ENCODE data around the gene ERBIN. TPM values are rescaled to one million over a fixed set of nuclear protein-coding genes. Genes with fewer than 3 reads are reported as not detected.

The ERBIN gene
- total RNA-seq, 1 experiment from 2014 or later, result 88.4 TPM

DNA sequence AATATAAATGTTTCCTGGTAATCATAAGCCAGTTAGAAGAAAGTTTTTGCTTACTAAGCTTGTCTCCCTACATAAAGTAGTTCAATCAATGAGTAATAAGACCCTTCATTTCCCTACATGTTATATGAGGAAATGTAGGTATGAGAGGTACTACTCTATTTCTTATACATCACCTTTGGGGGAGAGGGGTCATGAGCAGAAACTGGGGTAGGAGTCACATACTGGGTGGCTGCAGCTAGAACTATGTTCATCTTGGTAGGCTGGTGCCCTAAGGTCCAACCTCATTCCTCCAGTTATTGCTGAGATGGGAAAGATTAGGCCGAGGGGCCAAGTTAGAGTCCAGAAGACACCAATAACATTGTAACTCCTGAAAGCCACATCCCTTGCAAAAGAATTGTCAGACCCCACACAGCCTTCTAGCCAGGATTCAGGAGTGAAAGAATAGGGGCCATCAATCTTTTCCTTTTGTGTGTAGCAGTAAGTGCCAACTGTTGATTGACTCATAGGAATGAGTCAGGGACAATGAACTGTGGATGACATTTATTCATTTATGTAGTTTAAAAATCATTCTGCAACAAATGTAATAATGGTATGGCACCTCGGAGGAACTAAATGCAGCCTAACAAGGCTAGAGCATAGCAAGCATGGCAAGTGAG is 196.1 kb downstream of the ERBIN start:
- BruUV-seq (replicated peaks), result no TSS peak
- ChIA-PET POLR2A (no interaction called here), CTCF (no interaction called here)
- intact Hi-C loops (cut with micrococcal nuclease; ENCODE audit: unreplicated experiment) (no loop called here), in situ Hi-C loops (cut with HindIII; ENCODE audit: low pct_unique_long_range_greater_than_20kb, low sequenced_read_pairs) (no loop called here)
- H3K36me3 ChIP-seq (ENCODE audit: control insufficient read depth, insufficient read depth, low read length), result no peaks in the 10 kb centered on the region
- H3K4me3 ChIP-seq (ENCODE audit: low read depth in 2 of 2, low read length in 2 of 2), result no peak overlapping the region
- H3K27ac ChIP-seq (ENCODE audit: low read length), result no peak overlapping the region
- H3K27me3 ChIP-seq (ENCODE audit: control insufficient read depth, insufficient read depth, low read length), result no peaks in the 10 kb centered on the region
- H3K4me1 ChIP-seq (ENCODE audit: control insufficient read depth, insufficient read depth, low read length), result no peaks in the 10 kb centered on the region
- no peaks in the 10 kb centered on the region for H3K9me3 ChIP-seq (ENCODE audit: control insufficient read depth, insufficient read depth, low read depth, low read length)
- TF ChIP-seq SIN3A (IDR thresholded peaks at IDR 0.05; ENCODE audit: borderline replicate concordance, insufficient read depth, low read depth, low read length) (no peak), POLR2AphosphoS5 (IDR thresholded peaks at IDR 0.05; ENCODE audit: low read depth, low read length) (no peak), TCF7L2 (IDR thresholded peaks at IDR 0.05; ENCODE audit: low read depth, low read length) (no peak)
- TF ChIP-seq, protein P1, sequence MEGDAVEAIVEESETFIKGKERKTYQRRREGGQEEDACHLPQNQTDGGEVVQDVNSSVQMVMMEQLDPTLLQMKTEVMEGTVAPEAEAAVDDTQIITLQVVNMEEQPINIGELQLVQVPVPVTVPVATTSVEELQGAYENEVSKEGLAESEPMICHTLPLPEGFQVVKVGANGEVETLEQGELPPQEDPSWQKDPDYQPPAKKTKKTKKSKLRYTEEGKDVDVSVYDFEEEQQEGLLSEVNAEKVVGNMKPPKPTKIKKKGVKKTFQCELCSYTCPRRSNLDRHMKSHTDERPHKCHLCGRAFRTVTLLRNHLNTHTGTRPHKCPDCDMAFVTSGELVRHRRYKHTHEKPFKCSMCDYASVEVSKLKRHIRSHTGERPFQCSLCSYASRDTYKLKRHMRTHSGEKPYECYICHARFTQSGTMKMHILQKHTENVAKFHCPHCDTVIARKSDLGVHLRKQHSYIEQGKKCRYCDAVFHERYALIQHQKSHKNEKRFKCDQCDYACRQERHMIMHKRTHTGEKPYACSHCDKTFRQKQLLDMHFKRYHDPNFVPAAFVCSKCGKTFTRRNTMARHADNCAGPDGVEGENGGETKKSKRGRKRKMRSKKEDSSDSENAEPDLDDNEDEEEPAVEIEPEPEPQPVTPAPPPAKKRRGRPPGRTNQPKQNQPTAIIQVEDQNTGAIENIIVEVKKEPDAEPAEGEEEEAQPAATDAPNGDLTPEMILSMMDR (IDR thresholded peaks at IDR 0.05), result no peak
- TF ChIP-seq, protein P2, sequence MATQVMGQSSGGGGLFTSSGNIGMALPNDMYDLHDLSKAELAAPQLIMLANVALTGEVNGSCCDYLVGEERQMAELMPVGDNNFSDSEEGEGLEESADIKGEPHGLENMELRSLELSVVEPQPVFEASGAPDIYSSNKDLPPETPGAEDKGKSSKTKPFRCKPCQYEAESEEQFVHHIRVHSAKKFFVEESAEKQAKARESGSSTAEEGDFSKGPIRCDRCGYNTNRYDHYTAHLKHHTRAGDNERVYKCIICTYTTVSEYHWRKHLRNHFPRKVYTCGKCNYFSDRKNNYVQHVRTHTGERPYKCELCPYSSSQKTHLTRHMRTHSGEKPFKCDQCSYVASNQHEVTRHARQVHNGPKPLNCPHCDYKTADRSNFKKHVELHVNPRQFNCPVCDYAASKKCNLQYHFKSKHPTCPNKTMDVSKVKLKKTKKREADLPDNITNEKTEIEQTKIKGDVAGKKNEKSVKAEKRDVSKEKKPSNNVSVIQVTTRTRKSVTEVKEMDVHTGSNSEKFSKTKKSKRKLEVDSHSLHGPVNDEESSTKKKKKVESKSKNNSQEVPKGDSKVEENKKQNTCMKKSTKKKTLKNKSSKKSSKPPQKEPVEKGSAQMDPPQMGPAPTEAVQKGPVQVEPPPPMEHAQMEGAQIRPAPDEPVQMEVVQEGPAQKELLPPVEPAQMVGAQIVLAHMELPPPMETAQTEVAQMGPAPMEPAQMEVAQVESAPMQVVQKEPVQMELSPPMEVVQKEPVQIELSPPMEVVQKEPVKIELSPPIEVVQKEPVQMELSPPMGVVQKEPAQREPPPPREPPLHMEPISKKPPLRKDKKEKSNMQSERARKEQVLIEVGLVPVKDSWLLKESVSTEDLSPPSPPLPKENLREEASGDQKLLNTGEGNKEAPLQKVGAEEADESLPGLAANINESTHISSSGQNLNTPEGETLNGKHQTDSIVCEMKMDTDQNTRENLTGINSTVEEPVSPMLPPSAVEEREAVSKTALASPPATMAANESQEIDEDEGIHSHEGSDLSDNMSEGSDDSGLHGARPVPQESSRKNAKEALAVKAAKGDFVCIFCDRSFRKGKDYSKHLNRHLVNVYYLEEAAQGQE (IDR thresholded peaks at IDR 0.05; ENCODE audit: insufficient read depth in 1 of 2, low read depth in 2 of 2, low read length in 1 of 2), result no peak
- no peak for DNase-seq (ENCODE audit: low read depth, low spot score)
- ATAC-seq, result no peak

DNA sequence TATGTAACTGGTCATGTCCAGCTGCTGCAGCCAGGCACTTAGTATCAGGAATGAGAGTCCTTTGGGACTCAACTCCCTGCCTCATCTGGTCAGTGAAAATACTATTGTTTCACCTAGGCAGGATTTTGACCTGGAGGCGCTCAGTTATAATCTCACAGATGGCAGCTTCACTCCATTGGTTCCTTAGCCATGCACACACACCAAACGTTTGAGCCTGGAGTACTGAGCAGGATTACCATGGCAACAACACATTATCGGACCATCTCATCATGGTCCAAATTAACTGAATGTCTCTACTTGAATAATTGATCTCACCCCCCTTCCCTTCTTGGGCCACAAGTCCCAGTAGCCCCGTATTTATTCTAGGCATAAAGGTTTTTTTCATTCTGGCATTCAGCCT is 202.8 kb downstream of the ERBIN start:
- no TSS peak for BruUV-seq (replicated peaks)
- H3K27me3 ChIP-seq (ENCODE audit: control insufficient read depth, insufficient read depth, low read length), result no peaks in the 10 kb centered on the region
- intact Hi-C loops (cut with micrococcal nuclease; ENCODE audit: unreplicated experiment), result no loop called here

More for the DNA sequence above, 202.8 kb downstream of the ERBIN start:
- no peaks in the 10 kb centered on the region for H3K36me3 ChIP-seq (ENCODE audit: control insufficient read depth, insufficient read depth, low read length)
- DNase-seq (ENCODE audit: low read depth, low spot score), result no peak
- H3K4me1 ChIP-seq (ENCODE audit: control insufficient read depth, insufficient read depth, low read length), result no peaks in the 10 kb centered on the region
- no peak overlapping the region for H3K27ac ChIP-seq (ENCODE audit: low read length)
- no peak for ATAC-seq
- H3K4me3 ChIP-seq (ENCODE audit: low read depth in 2 of 2, low read length in 2 of 2), result no peak overlapping the region
- no peaks in the 10 kb centered on the region for H3K9me3 ChIP-seq (ENCODE audit: control insufficient read depth, insufficient read depth, low read depth, low read length)
- in situ Hi-C loops (cut with HindIII; ENCODE audit: low pct_unique_long_range_greater_than_20kb, low sequenced_read_pairs), result no loop called here
- ChIA-PET POLR2A (no interaction called here), CTCF (no interaction called here)
- TF ChIP-seq TCF7L2 (IDR thresholded peaks at IDR 0.05; ENCODE audit: low read depth, low read length) (no peak), SIN3A (IDR thresholded peaks at IDR 0.05; ENCODE audit: borderline replicate concordance, insufficient read depth, low read depth, low read length) (no peak), POLR2AphosphoS5 (IDR thresholded peaks at IDR 0.05; ENCODE audit: low read depth, low read length) (no peak)
- TF ChIP-seq, protein P2 (IDR thresholded peaks at IDR 0.05; ENCODE audit: insufficient read depth in 1 of 2, low read depth in 2 of 2, low read length in 1 of 2), result no peak
- TF ChIP-seq, protein P1 (IDR thresholded peaks at IDR 0.05), result no peak
